ENCODE data around the gene TTC14.
"Not testable (repeated sequence)": the region's sequence is repeated elsewhere in the genome, so short reads cannot be mapped to it uniquely, and the experiment has no call there.

TTC14 gene

DNA sequence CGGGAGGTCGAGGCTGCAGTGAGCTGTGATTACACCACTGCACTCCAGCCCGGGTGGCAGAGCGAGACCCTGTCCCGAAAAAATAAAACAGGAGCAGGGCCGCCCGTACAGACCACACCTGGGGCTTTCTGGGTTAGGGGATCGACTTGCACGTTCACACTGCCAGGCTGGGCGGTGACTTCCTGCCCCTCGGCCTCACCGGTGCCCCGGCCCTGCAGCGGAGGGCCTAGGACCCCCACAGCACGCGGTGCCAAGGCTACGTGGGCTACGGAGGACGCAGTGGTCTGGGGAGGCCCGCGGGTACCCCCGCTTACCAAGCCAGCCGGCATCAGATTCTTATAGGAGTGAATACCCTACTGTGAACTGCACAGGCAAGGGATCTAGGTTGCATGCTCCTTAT is 11.6 kb upstream of the TTC14 start:
- Histone ChIP-seq H3K4me3 (ENCODE audit: insufficient read depth in 1 of 2, low read depth in 1 of 2, low read length in 2 of 2) (no peak overlapping the region), H3K4ac (ENCODE audit: low read depth in 1 of 2, low read length in 2 of 2) (no peak overlapping the region), H3K14ac (ENCODE audit: low read length in 2 of 2) (no peak overlapping the region), H3K79me1 (replicated peaks; ENCODE audit: low read length, poor library complexity, severe bottlenecking) (no peaks in the 10 kb centered on the region), H2BK15ac (ENCODE audit: low read depth, poor library complexity, severe bottlenecking) (no peak overlapping the region), H2AFZ (ENCODE audit: low read depth, low read length) (no peak overlapping the region), H4K91ac (ENCODE audit: low read length) (no peak overlapping the region), H3K18ac (ENCODE audit: low read depth in 1 of 2, low read length in 2 of 2) (no peak overlapping the region), H3K23ac (ENCODE audit: low read length in 2 of 2) (no peak overlapping the region), H3K36me3 (ENCODE audit: control insufficient read depth in 1 of 2, insufficient read depth in 2 of 2, low read depth in 1 of 2, low read length in 2 of 2) (no peaks in the 10 kb centered on the region), H4K8ac (ENCODE audit: low read length) (no peak overlapping the region), H3K9me3 (ENCODE audit: control insufficient read depth, low read length) (no peaks in the 10 kb centered on the region), H3K9ac (ENCODE audit: low read length) (no peak overlapping the region), H3K27me3 (ENCODE audit: control insufficient read depth in 1 of 2, insufficient read depth in 1 of 2, low read length in 2 of 2) (no peaks in the 10 kb centered on the region), H2BK5ac (ENCODE audit: low read depth, low read length, poor library complexity, severe bottlenecking) (no peak overlapping the region), H3K27ac (ENCODE audit: low read length, poor library complexity, severe bottlenecking) (no peak overlapping the region), H2AK5ac (ENCODE audit: low read length, severe bottlenecking) (no peak overlapping the region), H2BK12ac (ENCODE audit: low read length in 2 of 2) (no peak overlapping the region), H3K4me2 (ENCODE audit: low read length, poor library complexity, severe bottlenecking) (no peak overlapping the region), H2BK120ac (ENCODE audit: low read depth, low read length) (no peak overlapping the region), H3K4me1 (ENCODE audit: control insufficient read depth, insufficient read depth, low read depth, low read length) (no peaks in the 10 kb centered on the region)
- DNase-seq: no peak
- 90% methylated on average over 23 of the region's 23 CpGs for WGBS

DNA sequence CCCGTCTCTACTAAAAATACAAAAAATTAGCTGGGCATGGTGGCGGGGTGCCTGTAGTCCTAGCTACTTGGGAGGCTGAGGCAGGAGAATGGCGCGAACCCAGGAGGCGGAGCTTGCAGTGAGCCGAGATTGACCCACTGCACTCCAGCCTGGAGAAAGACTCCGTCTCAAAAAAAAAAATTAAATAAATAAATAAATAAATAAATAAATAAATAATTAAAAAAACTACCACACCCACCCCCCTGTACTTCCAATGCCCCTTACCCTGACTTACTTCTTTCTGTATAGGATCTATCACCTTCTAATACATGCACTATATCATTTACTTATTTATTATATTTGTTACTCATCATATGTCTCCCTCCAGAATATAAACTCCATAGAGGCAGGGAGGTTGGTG is 8.3 kb upstream of the TTC14 start:
- not testable (repeated sequence) for H3K14ac ChIP-seq (ENCODE audit: low read length in 2 of 2); H3K18ac ChIP-seq (ENCODE audit: low read depth in 1 of 2, low read length in 2 of 2); H4K91ac ChIP-seq (ENCODE audit: low read length); DNase-seq; H3K36me3 ChIP-seq (ENCODE audit: control insufficient read depth in 1 of 2, insufficient read depth in 2 of 2, low read depth in 1 of 2, low read length in 2 of 2); H3K27ac ChIP-seq (ENCODE audit: low read length, poor library complexity, severe bottlenecking); H2BK120ac ChIP-seq (ENCODE audit: low read depth, low read length); H2AFZ ChIP-seq (ENCODE audit: low read depth, low read length); H3K4me3 ChIP-seq (ENCODE audit: insufficient read depth in 1 of 2, low read depth in 1 of 2, low read length in 2 of 2); H3K4ac ChIP-seq (ENCODE audit: low read depth in 1 of 2, low read length in 2 of 2); H2BK15ac ChIP-seq (ENCODE audit: low read depth, poor library complexity, severe bottlenecking); H3K79me1 ChIP-seq (replicated peaks; ENCODE audit: low read length, poor library complexity, severe bottlenecking); H2BK5ac ChIP-seq (ENCODE audit: low read depth, low read length, poor library complexity, severe bottlenecking); H2BK12ac ChIP-seq (ENCODE audit: low read length in 2 of 2); H2AK5ac ChIP-seq (ENCODE audit: low read length, severe bottlenecking); H4K8ac ChIP-seq (ENCODE audit: low read length); H3K4me1 ChIP-seq (ENCODE audit: control insufficient read depth, insufficient read depth, low read depth, low read length); H3K27me3 ChIP-seq (ENCODE audit: control insufficient read depth in 1 of 2, insufficient read depth in 1 of 2, low read length in 2 of 2); H3K9ac ChIP-seq (ENCODE audit: low read length); H3K23ac ChIP-seq (ENCODE audit: low read length in 2 of 2); H3K9me3 ChIP-seq (ENCODE audit: control insufficient read depth, low read length); H3K4me2 ChIP-seq (ENCODE audit: low read length, poor library complexity, severe bottlenecking)
- 90% methylated on average over 2 of the region's 7 CpGs for WGBS

DNA sequence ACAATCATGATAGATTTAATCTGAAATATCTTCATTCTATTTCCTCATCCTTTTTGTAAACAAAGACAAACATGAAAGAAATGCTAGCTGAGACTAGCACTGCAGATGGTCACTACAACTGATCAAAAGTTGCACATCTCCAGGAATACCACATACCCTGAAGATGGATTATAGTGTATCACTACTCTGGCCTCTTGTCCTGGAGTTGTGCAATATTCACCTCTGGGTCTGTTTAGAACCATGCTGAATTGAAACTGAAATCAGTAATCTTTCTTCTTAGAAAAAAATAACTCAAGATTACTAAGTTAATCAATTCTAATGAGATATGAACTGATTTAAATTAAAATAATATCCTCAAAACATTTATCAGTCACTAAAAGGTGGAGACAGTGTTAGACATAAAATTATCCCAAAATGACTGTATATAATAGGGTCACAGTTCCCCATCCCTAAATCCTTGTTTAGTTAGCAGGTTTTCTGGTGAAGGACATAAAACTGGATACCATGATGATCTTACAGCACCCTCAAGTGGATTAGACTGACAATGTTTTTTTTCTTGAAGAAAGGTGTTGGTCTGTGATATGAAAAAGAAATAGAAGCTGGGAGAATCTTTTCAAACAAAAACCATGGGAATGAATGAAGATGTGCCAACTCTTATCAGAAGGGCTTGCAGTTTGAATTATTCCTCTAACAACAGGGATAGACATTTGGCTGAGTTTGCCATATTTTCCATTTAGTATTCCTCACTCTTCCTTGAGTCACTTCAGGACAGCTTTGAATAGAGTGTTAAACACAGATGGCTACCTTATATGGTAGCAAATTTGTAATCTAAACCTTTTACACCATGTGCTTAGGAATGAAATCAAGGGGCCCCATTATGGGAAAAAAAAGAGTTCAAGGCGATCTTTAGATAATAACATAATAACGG is 7.1 kb upstream of the TTC14 start:
- Histone ChIP-seq H3K18ac (ENCODE audit: low read depth in 1 of 2, low read length in 2 of 2) (no peak overlapping the region), H3K14ac (ENCODE audit: low read length in 2 of 2) (no peak overlapping the region), H3K27me3 (ENCODE audit: control insufficient read depth in 1 of 2, insufficient read depth in 1 of 2, low read length in 2 of 2) (no peaks in the 10 kb centered on the region), H2AK5ac (ENCODE audit: low read length, severe bottlenecking) (no peak overlapping the region), H3K36me3 (ENCODE audit: control insufficient read depth in 1 of 2, insufficient read depth in 2 of 2, low read depth in 1 of 2, low read length in 2 of 2) (no peaks in the 10 kb centered on the region), H3K79me1 (replicated peaks; ENCODE audit: low read length, poor library complexity, severe bottlenecking) (no peaks in the 10 kb centered on the region), H2AFZ (ENCODE audit: low read depth, low read length) (no peak overlapping the region), H4K8ac (ENCODE audit: low read length) (no peak overlapping the region), H2BK120ac (ENCODE audit: low read depth, low read length) (no peak overlapping the region), H3K4ac (ENCODE audit: low read depth in 1 of 2, low read length in 2 of 2) (no peak overlapping the region), H3K9me3 (ENCODE audit: control insufficient read depth, low read length) (no peaks in the 10 kb centered on the region), H3K9ac (ENCODE audit: low read length) (peak overlapping the region; percentile 23), H4K91ac (ENCODE audit: low read length) (no peak overlapping the region), H2BK15ac (ENCODE audit: low read depth, poor library complexity, severe bottlenecking) (no peak overlapping the region), H2BK5ac (ENCODE audit: low read depth, low read length, poor library complexity, severe bottlenecking) (no peak overlapping the region), H3K27ac (ENCODE audit: low read length, poor library complexity, severe bottlenecking) (no peak overlapping the region), H2BK12ac (ENCODE audit: low read length in 2 of 2) (no peak overlapping the region), H3K4me2 (ENCODE audit: low read length, poor library complexity, severe bottlenecking) (no peak overlapping the region), H3K4me1 (ENCODE audit: control insufficient read depth, insufficient read depth, low read depth, low read length) (no peaks in the 10 kb centered on the region), H3K4me3 (ENCODE audit: insufficient read depth in 1 of 2, low read depth in 1 of 2, low read length in 2 of 2) (no peak overlapping the region), H3K23ac (ENCODE audit: low read length in 2 of 2) (no peak overlapping the region)
- peak; percentile 39 for DNase-seq
- 100% methylated on average over 1 of the region's 2 CpGs for WGBS

DNA sequence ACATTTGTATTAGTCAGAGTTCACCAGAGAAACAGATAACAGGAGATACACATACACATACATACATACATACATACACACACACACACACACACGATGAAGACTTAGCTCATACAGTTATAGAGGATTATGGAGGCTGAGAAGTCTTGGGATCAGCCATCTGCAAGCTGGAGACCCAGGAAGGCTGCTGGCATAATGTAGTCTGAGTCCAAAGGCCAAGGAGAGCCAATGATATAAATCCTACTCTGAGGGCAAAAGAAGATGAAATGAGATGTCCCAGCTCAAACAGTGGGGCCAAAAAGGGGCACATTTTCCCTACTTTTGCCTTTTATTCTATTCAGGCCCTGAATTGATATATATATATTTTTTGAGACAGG is 6.4 kb upstream of the TTC14 start:
- no peak overlapping the region for H3K4ac ChIP-seq (ENCODE audit: low read depth in 1 of 2, low read length in 2 of 2)
- H2BK5ac ChIP-seq (ENCODE audit: low read depth, low read length, poor library complexity, severe bottlenecking): no peak overlapping the region
- H2AFZ ChIP-seq (ENCODE audit: low read depth, low read length): no peak overlapping the region
- H4K8ac ChIP-seq (ENCODE audit: low read length): no peak overlapping the region
- H2BK12ac ChIP-seq (ENCODE audit: low read length in 2 of 2): no peak overlapping the region
- no peak overlapping the region for H3K4me2 ChIP-seq (ENCODE audit: low read length, poor library complexity, severe bottlenecking)
- no peaks in the 10 kb centered on the region for H3K79me1 ChIP-seq (replicated peaks; ENCODE audit: low read length, poor library complexity, severe bottlenecking)
- H2AK5ac ChIP-seq (ENCODE audit: low read length, severe bottlenecking): no peak overlapping the region
- no peak overlapping the region for H2BK120ac ChIP-seq (ENCODE audit: low read depth, low read length)
- no CpG with 5 or more reads among the region's 1 CpG for WGBS
- H3K23ac ChIP-seq (ENCODE audit: low read length in 2 of 2): no peak overlapping the region
- no peak overlapping the region for H3K4me3 ChIP-seq (ENCODE audit: insufficient read depth in 1 of 2, low read depth in 1 of 2, low read length in 2 of 2)
- no peak overlapping the region for H4K91ac ChIP-seq (ENCODE audit: low read length)
- no peaks in the 10 kb centered on the region for H3K27me3 ChIP-seq (ENCODE audit: control insufficient read depth in 1 of 2, insufficient read depth in 1 of 2, low read length in 2 of 2)
- no peak overlapping the region for H2BK15ac ChIP-seq (ENCODE audit: low read depth, poor library complexity, severe bottlenecking)
- no peaks in the 10 kb centered on the region for H3K9me3 ChIP-seq (ENCODE audit: control insufficient read depth, low read length)
- H3K18ac ChIP-seq (ENCODE audit: low read depth in 1 of 2, low read length in 2 of 2): no peak overlapping the region
- H3K14ac ChIP-seq (ENCODE audit: low read length in 2 of 2): no peak overlapping the region
- H3K9ac ChIP-seq (ENCODE audit: low read length): peak overlapping the region; percentile 23
- H3K36me3 ChIP-seq (ENCODE audit: control insufficient read depth in 1 of 2, insufficient read depth in 2 of 2, low read depth in 1 of 2, low read length in 2 of 2): no peaks in the 10 kb centered on the region
- no peaks in the 10 kb centered on the region for H3K4me1 ChIP-seq (ENCODE audit: control insufficient read depth, insufficient read depth, low read depth, low read length)
- no peak for DNase-seq
- H3K27ac ChIP-seq (ENCODE audit: low read length, poor library complexity, severe bottlenecking): no peak overlapping the region

Data from mesenchymal stem cell (in vitro differentiated cells and primary cell).